Esophagus muscularis mucosa (tissue), 4 donors: ENCODE data around the gene JARID2. TPM values are rescaled to one million over a fixed set of nuclear protein-coding genes. Genes with fewer than 3 reads are reported as not detected.
A peak's percentile ranks its signal among the peaks of the same experiment; 100 is the strongest.

Source experiments
- DNase-seq: peaks from one replicate; pipeline ENCODE4 v3.0.0-alpha.2; 2017; ENCODE audit errors: extremely low spot score
- H3K27ac ChIP-seq, 4 donors: fragments of 200-600 bp; sonication (generic); replicated peaks in 1 of 4; 1 replicate in 3 of 4; 2 replicates in 1 of 4; pipeline ENCODE4 v1.5.1; 2016 to 2019; ENCODE audit warnings: mild to moderate bottlenecking in 1 of 4
- H3K27me3 ChIP-seq, 4 donors: fragments of 200-600 bp; sonication (generic); one replicate each; pipeline versions ENCODE4 v1.5.1 to v1.6.0; 2016 to 2019
- H3K36me3 ChIP-seq, 4 donors: fragments of 200-600 bp; sonication (generic); one replicate each; pipeline ENCODE4 v1.5.1; 2016 to 2019
- H3K4me1 ChIP-seq, 4 donors: fragments of 200-600 bp; sonication (generic); one replicate each; pipeline ENCODE4 v1.5.1; 2016 to 2019
- H3K4me3 ChIP-seq, 4 donors: fragments of 200-600 bp; sonication (generic); 1 replicate in 2 of 4; 2 replicates in 2 of 4; pipeline ENCODE4 v1.5.1; 2016 to 2019; ENCODE audit warnings: mild to moderate bottlenecking in 4 of 4, moderate library complexity in 1 of 4
- H3K9me3 ChIP-seq, 4 donors: fragments of 200-600 bp; sonication (generic); 1 replicate in 3 of 4; 2 replicates in 1 of 4; pipeline ENCODE4 v1.5.1; 2016 to 2019
- CTCF ChIP-seq, 3 experiments: fragments of 200-600 bp in 2 of 3; fragments of 450-650 bp in 1 of 3; sonication (generic) in 2 of 3; IDR thresholded peaks; one replicate each; pipeline ENCODE4 v1.5.1; 2017 to 2019; ENCODE audit warnings: antibody characterized with exemption in 3 of 3, mild to moderate bottlenecking in 2 of 3, moderate library complexity in 1 of 3
- EP300 ChIP-seq: sonication (generic); formaldehyde crosslinking; IDR thresholded peaks from one replicate; pipeline ENCODE4 v1.6.1; 2017; ENCODE audit warnings: antibody characterized with exemption
- POLR2A ChIP-seq: fragments of 450-650 bp; IDR thresholded peaks from one replicate; pipeline ENCODE4 v1.6.1; 2017; ENCODE audit warnings: antibody characterized with exemption, moderate library complexity, mild to moderate bottlenecking, low read depth
- POLR2AphosphoS5 ChIP-seq, 2 donors: sonication (generic); formaldehyde crosslinking; IDR thresholded peaks; one replicate each; pipeline ENCODE4 v1.6.1; 2017; ENCODE audit warnings: antibody characterized with exemption in 2 of 2
- WGBS: methylation state at CpG from one replicate; pipeline ENCODE4 v1.1.5; 2018; 5-methylcytosine and 5-hydroxymethylcytosine counted together
- intact Hi-C: fragments of 100-400 bp; cut with DNase I; formaldehyde crosslinking; loops from one replicate; pipeline ENCODE4 v1.15.1; 2023
- total RNA-seq, 4 donors: library from RNA; depleted of rRNA; stranded (reverse); fragments of >200 nt; gene quantifications; one replicate each; pipeline versions ENCODE4 v1.1.0 to v1.2.1, GENCODE V29; 2016

JARID2 gene
- total RNA-seq, 4 donors from 2014 or later, result 5.8 to 10.4 (median 8.1) TPM

GRCh38 chr6:15440040-15440439 lies 194.2 kb downstream of the JARID2 start:
- no peak for TF ChIP-seq POLR2AphosphoS5 (IDR thresholded peaks at IDR 0.05)
- no peak for TF ChIP-seq POLR2A
- TF ChIP-seq EP300, result no peak
- no peak for TF ChIP-seq CTCF (IDR thresholded peaks at IDR 0.05)
- intact Hi-C loops, result loop anchor here (5.0 kb wide), 2 partner anchors 52 to 193 kb away; partner anchors contain the start of gene JARID2
- no peak overlapping the region for H3K4me3 ChIP-seq
- no peak overlapping the region for H3K27ac ChIP-seq
- no peaks in the 10 kb centered on the region for H3K36me3 ChIP-seq
- 84% methylated on average over 9 of the region's 9 CpGs for WGBS
- H3K27me3 ChIP-seq, result no peaks in the 10 kb centered on the region
- DNase-seq, result no peak
- H3K4me1 ChIP-seq, result peaks cover 48 to 67% (median 60%) of the 10 kb centered on the region in 4 donors
- H3K9me3 ChIP-seq, result peaks cover 0 to 5% (median 0%) of the 10 kb centered on the region in 4 donors

GRCh38 chr6:15441215-15441868 lies 195.5 kb downstream of the JARID2 start:
- TF ChIP-seq POLR2A (no peak), POLR2AphosphoS5 (IDR thresholded peaks at IDR 0.05) (peak in 1 of 2 donors; percentile 18), EP300 (no peak), CTCF (IDR thresholded peaks at IDR 0.05) (peak; percentile 74 to 84 (median 78))
- Histone ChIP-seq H3K4me1 (peaks cover 49 to 72% (median 62%) of the 10 kb centered on the region in 4 donors), H3K9me3 (no peaks in the 10 kb centered on the region), H3K27ac (no peak overlapping the region), H3K4me3 (no peak overlapping the region), H3K27me3 (no peaks in the 10 kb centered on the region), H3K36me3 (no peaks in the 10 kb centered on the region)
- no peak for DNase-seq
- 72% methylated on average over 7 of the region's 7 CpGs for WGBS
- intact Hi-C loops, result loop anchor here (5.0 kb wide), 2 partner anchors 51 to 194 kb away; partner anchors contain the start of gene JARID2

- 67% methylated on average over 4 of the region's 4 CpGs for WGBS
- H3K27ac ChIP-seq, result peak overlapping the region in 2 of 4 donors; percentile 9 to 32
- H3K4me1 ChIP-seq, result peaks cover 46 to 66% (median 61%) of the 10 kb centered on the region in 4 donors
- TF ChIP-seq POLR2AphosphoS5 (IDR thresholded peaks at IDR 0.05), result no peak
- TF ChIP-seq POLR2A, result no peak
- TF ChIP-seq EP300, result no peak
- TF ChIP-seq CTCF (IDR thresholded peaks at IDR 0.05), result no peak
- H3K4me3 ChIP-seq, result no peak overlapping the region
- DNase-seq, result no peak
- no peaks in the 10 kb centered on the region for H3K9me3 ChIP-seq
- H3K27me3 ChIP-seq, result no peaks in the 10 kb centered on the region
- intact Hi-C loops, result loop anchor here (5.0 kb wide), 2 partner anchors 50 to 195 kb away; partner anchors contain the start of gene JARID2
- H3K36me3 ChIP-seq, result no peaks in the 10 kb centered on the region
These were observed 196.1 kb downstream of the JARID2 start for GRCh38 chr6:15441981-15442380.

GRCh38 chr6:15442467-15442866 lies 196.6 kb downstream of the JARID2 start:
- intact Hi-C loops, result loop anchor here (5.0 kb wide), 2 partner anchors 50 to 195 kb away; partner anchors contain the start of gene JARID2
- WGBS, result 90% methylated on average over 6 of the region's 6 CpGs
- Histone ChIP-seq H3K9me3 (no peaks in the 10 kb centered on the region), H3K27ac (peak overlapping the region in 2 of 4 donors; percentile 9 to 32), H3K4me1 (peaks cover 46 to 67% (median 60%) of the 10 kb centered on the region in 4 donors), H3K27me3 (no peaks in the 10 kb centered on the region), H3K36me3 (no peaks in the 10 kb centered on the region), H3K4me3 (no peak overlapping the region)
- DNase-seq, result no peak
- no peak for TF ChIP-seq EP300
- TF ChIP-seq POLR2AphosphoS5 (IDR thresholded peaks at IDR 0.05), result no peak
- TF ChIP-seq POLR2A, result no peak
- no peak for TF ChIP-seq CTCF (IDR thresholded peaks at IDR 0.05)
